Endothelial cell of umbilical vein (primary cell): ENCODE results near the gene ANGPTL7. TPM values are rescaled to one million over a fixed set of nuclear protein-coding genes. Genes with fewer than 3 reads are reported as not detected.

Experiments used
- BruUV-seq: library from RNA; stranded (reverse); fragments of 400-500 nt; replicated peaks from 2 replicates; lab custom pipeline; 2021; lab: Mats Ljungman, UMichigan
- CTCF ChIA-PET: fragments of 300-600, 350-600 bp; sonication (Branson Sonifier 250); formaldehyde crosslinking; loops from one replicate; lab custom pipeline; 2021; ENCODE audit warnings: antibody characterized with exemption, inconsistent platforms; lab: Charles Lee
- POLR2A ChIA-PET: fragments of 300-600, 350-600 bp; sonication (Branson Sonifier 250); formaldehyde crosslinking; loops from one replicate; lab custom pipeline; 2021; ENCODE audit warnings: antibody characterized with exemption, inconsistent platforms; lab: Charles Lee
- DNase-seq: peaks from one replicate; pipeline ENCODE4 v3.0.0-alpha.2; 2011; ENCODE audit warnings: low read depth, low spot score
- FAIRE-seq: peaks from 2 replicates; lab custom pipeline; 2011; peaks lifted over from hg19 to GRCh38; lab: Jason Lieb, UNC
- H2AFZ ChIP-seq: 2 replicates; pipeline ENCODE4 v1.6.0; 2012; ENCODE audit warnings: low read depth, low read length, control low read depth, inconsistent platforms
- H3K27ac ChIP-seq: 2 replicates; pipeline ENCODE4 v1.5.1; 2011; ENCODE audit warnings: low read depth, mild to moderate bottlenecking, control low read depth, low read length, moderate library complexity; ENCODE audit not compliant: insufficient read depth
- H3K27me3 ChIP-seq, 2 experiments: 2 replicates each; pipeline versions ENCODE4 v1.6.0 to v1.6.1; 2011; ENCODE audit warnings: low read length in 2 of 2, mixed read lengths in 1 of 2; ENCODE audit not compliant: control insufficient read depth in 2 of 2, insufficient read depth in 2 of 2
- H3K36me3 ChIP-seq, 2 experiments: 2 replicates in 1 of 2; 3 replicates in 1 of 2; pipeline ENCODE4 v1.5.1; 2011; ENCODE audit warnings: low read length in 2 of 2, mild to moderate bottlenecking in 1 of 2, moderate library complexity in 1 of 2; ENCODE audit not compliant: control insufficient read depth in 2 of 2, insufficient read depth in 2 of 2; ENCODE audit errors: extremely low read depth in 1 of 2
- H3K4me1 ChIP-seq: 3 replicates; pipeline ENCODE4 v1.5.1; 2011; ENCODE audit warnings: mild to moderate bottlenecking, low read length; ENCODE audit not compliant: control insufficient read depth, insufficient read depth; ENCODE audit errors: extremely low read depth
- H3K4me2 ChIP-seq: 2 replicates; pipeline ENCODE4 v1.6.1; 2011; ENCODE audit warnings: low read length, control low read depth, mixed read lengths; ENCODE audit not compliant: insufficient read depth
- H3K4me3 ChIP-seq, 3 experiments: fragments of 200-600 bp in 1 of 3; sonication (generic), shearing (Covaris generic) in 1 of 3; replicated peaks in 1 of 3; 2 replicates each; pipeline ENCODE4 v1.5.1; 2011 to 2016; ENCODE audit warnings: control low read depth in 3 of 3, low read length in 3 of 3, mild to moderate bottlenecking in 2 of 3, inconsistent platforms in 1 of 3, low read depth in 1 of 3, moderate library complexity in 1 of 3; ENCODE audit not compliant: insufficient read depth in 1 of 3
- H3K79me2 ChIP-seq: 2 replicates; pipeline ENCODE4 v1.6.0; 2012; ENCODE audit warnings: low read length, inconsistent platforms; ENCODE audit not compliant: control insufficient read depth, insufficient read depth
- H3K9ac ChIP-seq: replicated peaks from 2 replicates; pipeline ENCODE3; 2011; ENCODE audit warnings: low read length, control low read depth; ENCODE audit not compliant: insufficient read depth; ENCODE audit errors: extremely low read depth
- H3K9me1 ChIP-seq: replicated peaks from 3 replicates; pipeline ENCODE4 v1.6.0; 2011; ENCODE audit warnings: mild to moderate bottlenecking, low read length; ENCODE audit not compliant: control insufficient read depth, insufficient read depth; ENCODE audit errors: extremely low read depth
- H3K9me3 ChIP-seq: replicated peaks from 2 replicates; pipeline ENCODE4 v1.5.1; 2012; ENCODE audit warnings: low read length, inconsistent platforms; ENCODE audit not compliant: control insufficient read depth, insufficient read depth
- H4K20me1 ChIP-seq: replicated peaks from 2 replicates; pipeline ENCODE3; 2011; ENCODE audit warnings: mild to moderate bottlenecking, low read length; ENCODE audit not compliant: control insufficient read depth, insufficient read depth; ENCODE audit errors: extremely low read depth
- CTCF ChIP-seq, 2 donors: IDR thresholded peaks; 1 replicate in 1 of 2; 2 replicates in 1 of 2; pipeline ENCODE4 v1.5.1; 2011; ENCODE audit warnings: low read length in 2 of 2, mild to moderate bottlenecking in 2 of 2, moderate library complexity in 2 of 2, control low read depth in 1 of 2, inconsistent platforms in 1 of 2, low read depth in 1 of 2; ENCODE audit not compliant: insufficient read depth in 1 of 2; ENCODE audit errors: extremely low read depth in 1 of 2
- EZH2 ChIP-seq: IDR thresholded peaks from 2 replicates; pipeline ENCODE4 v1.6.1; 2012; ENCODE audit warnings: borderline replicate concordance, low read depth, mild to moderate bottlenecking, moderate library complexity, low read length, inconsistent platforms; ENCODE audit not compliant: severe bottlenecking
- FOS ChIP-seq: IDR thresholded peaks from 2 replicates; pipeline ENCODE4 v1.6.1; 2011; ENCODE audit warnings: mild to moderate bottlenecking, low read length, moderate library complexity, borderline replicate concordance; ENCODE audit not compliant: insufficient read depth
- GATA2 ChIP-seq: IDR thresholded peaks from 2 replicates; pipeline ENCODE4 v1.7.0; 2011; ENCODE audit warnings: low read depth, mild to moderate bottlenecking, moderate library complexity, mixed read lengths, low read length; ENCODE audit not compliant: insufficient read length, insufficient read depth
- MAX ChIP-seq: IDR thresholded peaks from 2 replicates; pipeline ENCODE4 v1.6.1; 2011; ENCODE audit not compliant: insufficient read depth, insufficient read length
- MYC ChIP-seq: IDR thresholded peaks from one replicate; pipeline ENCODE4 v1.6.1; 2011; ENCODE audit warnings: mild to moderate bottlenecking, low read depth, low read length
- POLR2A ChIP-seq: IDR thresholded peaks from 2 replicates; pipeline ENCODE4 v1.6.1; 2012; ENCODE audit warnings: low read depth, mild to moderate bottlenecking, control low read depth, low read length
- POLR2AphosphoS5 ChIP-seq: IDR thresholded peaks from 2 replicates; pipeline ENCODE4 v1.6.1; 2012; ENCODE audit warnings: low read depth, mild to moderate bottlenecking, control low read depth, low read length, moderate library complexity; ENCODE audit not compliant: insufficient read depth
- dilution Hi-C: fragments of 300-500 bp; cut with MboI; formaldehyde crosslinking; loops from one replicate; pipeline ENCODE4 v1.15.0; 2019; ENCODE audit warnings: low sequenced_read_pairs; ENCODE audit not compliant: extremely low pct_ligation_motif_present
- intact Hi-C: fragments of 100-400 bp; cut with micrococcal nuclease; formaldehyde crosslinking; loops from one replicate; pipeline ENCODE4 v1.10.0; 2022
- polyA plus RNA-seq, 4 experiments: library from polyadenylated mRNA; depleted of rRNA in 3 of 4; stranded (reverse) in 3 of 4; unstranded in 1 of 4; fragments of >200 nt; gene quantifications; 2 replicates each; pipeline versions ENCODE4 v1.2.1 to v1.2.3, GENCODE V29; 2011 to 2012; ENCODE audit warnings: missing spikeins in 1 of 4
- total RNA-seq: library from RNA; stranded (reverse); gene quantifications from 2 replicates; pipeline ENCODE4 v1.2.3, GENCODE V29; 2021

ANGPTL7 gene
- total and polyA plus RNA-seq, 2 donors (not counting 3 experiments of a cell fraction or from before 2014, with no cell fraction given): not detected

GRCh38 chr1:11178021-11179015, 10.8 kb upstream of the ANGPTL7 start:
- FAIRE-seq (no peak), DNase-seq (no peak)
- peaks cover 1 to 4% of the 10 kb centered on the region in 2 experiments for H3K36me3 ChIP-seq
- dilution Hi-C loops: no loop called here
- H3K27me3 ChIP-seq: no peaks in the 10 kb centered on the region
- CTCF ChIA-PET: no interaction called here
- POLR2A ChIA-PET: no interaction called here
- no peak overlapping the region for H3K4me2 ChIP-seq
- H3K27ac ChIP-seq: no peak overlapping the region
- no peak overlapping the region for H3K4me3 ChIP-seq
- H3K9me3 ChIP-seq: no peaks in the 10 kb centered on the region
- no peaks in the 10 kb centered on the region for H3K4me1 ChIP-seq
- no peak overlapping the region for H3K9ac ChIP-seq
- H2AFZ ChIP-seq: no peak overlapping the region
- H3K9me1 ChIP-seq: no peaks in the 10 kb centered on the region
- no peaks in the 10 kb centered on the region for H3K79me2 ChIP-seq
- H4K20me1 ChIP-seq: no peaks in the 10 kb centered on the region
- no peak for TF ChIP-seq CTCF (IDR thresholded peaks at IDR 0.05; ENCODE audit: extremely low read depth in 1 of 2, insufficient read depth in 1 of 2, low read depth in 1 of 2, low read length in 2 of 2)
- no peak for TF ChIP-seq GATA2
- TF ChIP-seq POLR2A: no peak
- TF ChIP-seq MYC: no peak
- no peak for TF ChIP-seq MAX
- TF ChIP-seq POLR2AphosphoS5: no peak
- TF ChIP-seq EZH2: no peak
- TF ChIP-seq FOS: no peak
- intact Hi-C loops: no loop called here
- BruUV-seq: no TSS peak
